22Rv1 (cell line): Measurements from ENCODE around the gene HEATR9.
A peak's percentile ranks its signal among the peaks of the same experiment; 100 is the strongest.

ENCODE experiments used
- ZFX ChIP-seq: fragments of 450-650 bp; IDR thresholded peaks from 2 replicates; pipeline ENCODE4 v1.6.1; 2017; ENCODE audit warnings: antibody characterized with exemption, borderline replicate concordance
- TF ChIP-seq, protein P1 (sequence below): fragments of 450-650 bp; IDR thresholded peaks from 2 replicates; pipeline ENCODE4 v1.5.1; 2017; ENCODE audit warnings: mild to moderate bottlenecking

DNA sequence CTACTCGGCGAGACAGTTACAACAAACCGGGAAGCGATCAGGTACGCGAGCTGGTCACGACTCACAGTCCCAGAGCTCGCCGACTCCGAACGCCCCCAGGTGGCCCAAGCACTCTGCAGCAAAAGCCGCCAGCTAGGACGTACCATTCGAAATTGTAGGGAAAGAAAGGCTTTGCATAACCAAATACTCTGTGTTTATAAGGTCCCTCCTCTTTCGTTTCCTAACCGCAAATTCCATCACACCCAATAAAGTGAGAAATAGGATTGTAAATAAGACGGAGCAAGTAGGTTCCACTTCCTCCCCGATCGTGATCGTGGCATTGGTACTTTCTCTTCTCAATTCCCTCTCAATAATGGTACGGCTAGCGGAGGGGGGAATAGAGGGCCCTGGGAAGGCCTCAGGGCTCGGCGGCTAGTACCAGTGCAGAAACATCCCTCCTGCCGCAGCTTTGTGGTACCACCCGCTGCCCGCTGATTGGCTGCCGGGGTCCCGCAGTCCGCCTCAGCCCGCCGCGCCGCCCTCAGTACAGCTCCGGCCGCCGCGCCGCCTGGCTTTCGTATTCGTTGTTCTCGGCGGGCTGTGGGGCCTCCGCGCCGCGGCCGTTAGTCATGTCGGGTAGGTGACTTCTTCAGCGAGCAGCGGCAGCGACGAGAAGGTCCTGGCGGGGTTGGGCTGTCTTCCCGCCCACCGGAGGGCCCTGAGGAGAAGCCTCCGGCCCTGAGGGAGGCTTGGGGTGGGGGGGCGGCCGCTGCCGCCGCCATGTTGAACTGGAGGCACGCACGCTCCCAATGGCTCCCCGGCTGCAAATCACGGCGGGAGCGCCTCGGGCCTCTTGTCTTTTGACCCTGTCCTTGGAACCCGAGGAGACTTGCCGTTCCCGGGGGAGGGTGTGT lies 59.5 kb downstream of the HEATR9 start, which contains the start of gene TAF15:
- TF ChIP-seq, protein P1, sequence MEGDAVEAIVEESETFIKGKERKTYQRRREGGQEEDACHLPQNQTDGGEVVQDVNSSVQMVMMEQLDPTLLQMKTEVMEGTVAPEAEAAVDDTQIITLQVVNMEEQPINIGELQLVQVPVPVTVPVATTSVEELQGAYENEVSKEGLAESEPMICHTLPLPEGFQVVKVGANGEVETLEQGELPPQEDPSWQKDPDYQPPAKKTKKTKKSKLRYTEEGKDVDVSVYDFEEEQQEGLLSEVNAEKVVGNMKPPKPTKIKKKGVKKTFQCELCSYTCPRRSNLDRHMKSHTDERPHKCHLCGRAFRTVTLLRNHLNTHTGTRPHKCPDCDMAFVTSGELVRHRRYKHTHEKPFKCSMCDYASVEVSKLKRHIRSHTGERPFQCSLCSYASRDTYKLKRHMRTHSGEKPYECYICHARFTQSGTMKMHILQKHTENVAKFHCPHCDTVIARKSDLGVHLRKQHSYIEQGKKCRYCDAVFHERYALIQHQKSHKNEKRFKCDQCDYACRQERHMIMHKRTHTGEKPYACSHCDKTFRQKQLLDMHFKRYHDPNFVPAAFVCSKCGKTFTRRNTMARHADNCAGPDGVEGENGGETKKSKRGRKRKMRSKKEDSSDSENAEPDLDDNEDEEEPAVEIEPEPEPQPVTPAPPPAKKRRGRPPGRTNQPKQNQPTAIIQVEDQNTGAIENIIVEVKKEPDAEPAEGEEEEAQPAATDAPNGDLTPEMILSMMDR, result peak; percentile 92
- TF ChIP-seq ZFX, result no peak
